ENCODE results near the gene YIPF6.
"Not testable (repeated sequence)": the region's sequence is repeated elsewhere in the genome, so short reads cannot be mapped to it uniquely, and the experiment has no call there.

YIPF6 gene

GRCh38 chrX:68462197-68462596, 36.7 kb upstream of the YIPF6 start:
- in situ Hi-C loops (cut with MboI; ENCODE audit: low pct_unique_long_range_greater_than_20kb, low sequenced_read_pairs, unreplicated experiment), result no loop called here
- TF ChIP-seq CTCF (IDR thresholded peaks at IDR 0.05; ENCODE audit: extremely low read depth, insufficient read depth, missing control alignments), result no peak
- DNase-seq (ENCODE audit: low spot score), result no peak

GRCh38 chrX:68462653-68463052, 36.2 kb upstream of the YIPF6 start:
- no peak for DNase-seq (ENCODE audit: low spot score)
- peak; percentile 37 for TF ChIP-seq CTCF (IDR thresholded peaks at IDR 0.05; ENCODE audit: extremely low read depth, insufficient read depth, missing control alignments)
- in situ Hi-C loops (cut with MboI; ENCODE audit: low pct_unique_long_range_greater_than_20kb, low sequenced_read_pairs, unreplicated experiment), result no loop called here

GRCh38 chrX:68463880-68464279, 35.0 kb upstream of the YIPF6 start:
- no peak for DNase-seq (ENCODE audit: low spot score)
- in situ Hi-C loops (cut with MboI; ENCODE audit: low pct_unique_long_range_greater_than_20kb, low sequenced_read_pairs, unreplicated experiment), result no loop called here
- no peak for TF ChIP-seq CTCF (IDR thresholded peaks at IDR 0.05; ENCODE audit: extremely low read depth, insufficient read depth, missing control alignments)

DNA sequence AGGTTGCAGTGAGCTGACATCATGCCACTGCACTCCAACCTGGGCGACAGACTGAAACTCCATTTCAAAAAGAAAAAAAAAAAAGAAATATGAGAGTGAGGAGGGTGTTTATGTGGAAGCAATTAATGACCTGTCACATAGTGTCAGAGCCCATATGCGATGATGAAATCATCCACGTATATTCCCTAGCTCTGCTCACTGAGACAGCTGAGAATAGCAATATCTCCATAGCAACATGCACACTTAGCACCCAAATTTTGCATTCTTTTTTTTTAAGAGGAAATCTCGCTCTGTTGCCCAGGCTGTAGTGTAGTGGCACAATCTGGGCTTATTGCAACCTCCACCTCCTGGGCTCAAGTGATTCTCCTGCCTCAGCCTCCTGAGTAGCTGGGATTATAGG, 34.1 kb upstream of the YIPF6 start:
- no peak for DNase-seq (ENCODE audit: low spot score)
- no peak for TF ChIP-seq CTCF (IDR thresholded peaks at IDR 0.05; ENCODE audit: extremely low read depth, insufficient read depth, missing control alignments)
- in situ Hi-C loops (cut with MboI; ENCODE audit: low pct_unique_long_range_greater_than_20kb, low sequenced_read_pairs, unreplicated experiment), result no loop called here

- TF ChIP-seq CTCF (IDR thresholded peaks at IDR 0.05; ENCODE audit: extremely low read depth, insufficient read depth, missing control alignments), result no peak
- in situ Hi-C loops (cut with MboI; ENCODE audit: low pct_unique_long_range_greater_than_20kb, low sequenced_read_pairs, unreplicated experiment), result no loop called here
- DNase-seq (ENCODE audit: low spot score), result no peak
Observed at GRCh38 chrX:68480969-68481368, 17.9 kb upstream of the YIPF6 start.

- in situ Hi-C loops (cut with MboI; ENCODE audit: low pct_unique_long_range_greater_than_20kb, low sequenced_read_pairs, unreplicated experiment); DNase-seq (ENCODE audit: low spot score): not testable (repeated sequence)
Observed at GRCh38 chrX:68486198-68486597, 12.7 kb upstream of the YIPF6 start.

DNA sequence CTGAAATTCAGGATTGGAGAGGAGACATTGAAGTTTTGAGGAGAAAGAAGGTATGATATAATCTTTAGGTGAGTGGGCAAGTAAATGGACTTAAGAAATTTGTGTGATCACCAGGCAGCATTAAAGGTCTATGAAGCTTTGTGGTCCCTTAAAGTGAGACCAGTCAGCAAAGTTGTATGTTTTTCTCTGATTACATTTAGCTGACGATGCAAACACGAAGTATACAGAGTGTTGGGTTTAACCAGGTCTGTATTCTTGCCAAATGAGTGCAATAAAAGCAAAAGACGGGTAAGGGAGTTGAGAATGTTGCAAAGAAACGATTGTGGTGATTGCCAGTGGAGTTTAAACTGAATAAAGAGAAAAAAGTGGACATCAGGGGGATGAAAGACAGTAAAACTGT, 11.6 kb upstream of the YIPF6 start:
- TF ChIP-seq CTCF (IDR thresholded peaks at IDR 0.05; ENCODE audit: extremely low read depth, insufficient read depth, missing control alignments), result no peak
- no peak for DNase-seq (ENCODE audit: low spot score)
- in situ Hi-C loops (cut with MboI; ENCODE audit: low pct_unique_long_range_greater_than_20kb, low sequenced_read_pairs, unreplicated experiment), result no loop called here

Measured in GM13977 (cell line).